Liver (tissue), 3 donors: Measurements from ENCODE around the gene MDM4.

Experiments
- EGR1 ChIP-seq, 2 donors: IDR thresholded peaks; 2 replicates each; pipeline ENCODE4 v1.6.1; 2016 to 2018; ENCODE audit warnings: antibody characterized with exemption in 2 of 2, low read depth in 2 of 2
- HNF4G ChIP-seq: IDR thresholded peaks from 2 replicates; pipeline ENCODE4 v1.6.1; 2016; ENCODE audit warnings: antibody characterized with exemption
- TAF1 ChIP-seq: conservative IDR thresholded peaks from 2 replicates; pipeline ENCODE4 v1.6.1; 2016; ENCODE audit warnings: antibody characterized with exemption, mild to moderate bottlenecking
- YY1 ChIP-seq: IDR thresholded peaks from 2 replicates; pipeline ENCODE4 v1.6.1; 2016; ENCODE audit warnings: antibody characterized with exemption, mild to moderate bottlenecking
- TF ChIP-seq, protein P1 (sequence below): fragments of 150-350 bp; IDR thresholded peaks from 2 replicates; pipeline ENCODE4 v1.5.1; 2017; ENCODE audit warnings: improper control_type of control experiment, low read depth, low read length; ENCODE audit not compliant: missing input control
- TF ChIP-seq, protein P2 (sequence below): IDR thresholded peaks from 2 replicates; pipeline ENCODE4 v1.6.1; 2016; ENCODE audit warnings: antibody characterized with exemption
- TF ChIP-seq, protein P3 (sequence below): IDR thresholded peaks from 2 replicates; pipeline ENCODE4 v1.6.1; 2016; ENCODE audit warnings: antibody characterized with exemption
- donor health status: healthy.
- donor health status: healthy.

DNA sequence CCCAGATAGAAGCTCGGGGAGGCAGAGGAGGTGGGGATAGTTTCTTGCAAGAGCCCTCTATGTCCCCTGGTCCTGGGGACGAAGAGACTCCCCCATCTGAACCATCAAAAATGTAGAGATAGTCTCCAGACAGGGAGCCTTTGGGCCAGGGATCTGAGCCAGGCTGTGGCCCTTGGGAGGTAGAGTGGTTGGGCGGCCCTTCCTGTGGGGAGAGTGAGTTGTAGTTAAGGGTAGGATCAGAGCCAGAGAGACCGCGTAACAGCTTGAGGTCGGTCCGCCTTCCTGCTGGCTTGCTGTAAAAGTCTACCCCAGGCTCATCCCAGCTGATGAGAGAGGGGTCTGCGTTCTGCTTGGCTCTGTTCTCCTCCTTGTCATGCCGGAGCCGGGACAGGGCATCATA lies 46.9 kb upstream of the MDM4 start:
- TF ChIP-seq EGR1 (IDR thresholded peaks at IDR 0.05; ENCODE audit: low read depth in 2 of 2) (no peak), TAF1 (no peak), HNF4G (no peak), YY1 (no peak)
- TF ChIP-seq, protein P1, sequence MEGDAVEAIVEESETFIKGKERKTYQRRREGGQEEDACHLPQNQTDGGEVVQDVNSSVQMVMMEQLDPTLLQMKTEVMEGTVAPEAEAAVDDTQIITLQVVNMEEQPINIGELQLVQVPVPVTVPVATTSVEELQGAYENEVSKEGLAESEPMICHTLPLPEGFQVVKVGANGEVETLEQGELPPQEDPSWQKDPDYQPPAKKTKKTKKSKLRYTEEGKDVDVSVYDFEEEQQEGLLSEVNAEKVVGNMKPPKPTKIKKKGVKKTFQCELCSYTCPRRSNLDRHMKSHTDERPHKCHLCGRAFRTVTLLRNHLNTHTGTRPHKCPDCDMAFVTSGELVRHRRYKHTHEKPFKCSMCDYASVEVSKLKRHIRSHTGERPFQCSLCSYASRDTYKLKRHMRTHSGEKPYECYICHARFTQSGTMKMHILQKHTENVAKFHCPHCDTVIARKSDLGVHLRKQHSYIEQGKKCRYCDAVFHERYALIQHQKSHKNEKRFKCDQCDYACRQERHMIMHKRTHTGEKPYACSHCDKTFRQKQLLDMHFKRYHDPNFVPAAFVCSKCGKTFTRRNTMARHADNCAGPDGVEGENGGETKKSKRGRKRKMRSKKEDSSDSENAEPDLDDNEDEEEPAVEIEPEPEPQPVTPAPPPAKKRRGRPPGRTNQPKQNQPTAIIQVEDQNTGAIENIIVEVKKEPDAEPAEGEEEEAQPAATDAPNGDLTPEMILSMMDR: no peak
- TF ChIP-seq, protein P2, sequence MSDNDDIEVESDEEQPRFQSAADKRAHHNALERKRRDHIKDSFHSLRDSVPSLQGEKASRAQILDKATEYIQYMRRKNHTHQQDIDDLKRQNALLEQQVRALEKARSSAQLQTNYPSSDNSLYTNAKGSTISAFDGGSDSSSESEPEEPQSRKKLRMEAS: no peak
- TF ChIP-seq, protein P3, sequence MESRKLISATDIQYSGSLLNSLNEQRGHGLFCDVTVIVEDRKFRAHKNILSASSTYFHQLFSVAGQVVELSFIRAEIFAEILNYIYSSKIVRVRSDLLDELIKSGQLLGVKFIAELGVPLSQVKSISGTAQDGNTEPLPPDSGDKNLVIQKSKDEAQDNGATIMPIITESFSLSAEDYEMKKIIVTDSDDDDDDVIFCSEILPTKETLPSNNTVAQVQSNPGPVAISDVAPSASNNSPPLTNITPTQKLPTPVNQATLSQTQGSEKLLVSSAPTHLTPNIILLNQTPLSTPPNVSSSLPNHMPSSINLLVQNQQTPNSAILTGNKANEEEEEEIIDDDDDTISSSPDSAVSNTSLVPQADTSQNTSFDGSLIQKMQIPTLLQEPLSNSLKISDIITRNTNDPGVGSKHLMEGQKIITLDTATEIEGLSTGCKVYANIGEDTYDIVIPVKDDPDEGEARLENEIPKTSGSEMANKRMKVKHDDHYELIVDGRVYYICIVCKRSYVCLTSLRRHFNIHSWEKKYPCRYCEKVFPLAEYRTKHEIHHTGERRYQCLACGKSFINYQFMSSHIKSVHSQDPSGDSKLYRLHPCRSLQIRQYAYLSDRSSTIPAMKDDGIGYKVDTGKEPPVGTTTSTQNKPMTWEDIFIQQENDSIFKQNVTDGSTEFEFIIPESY: no peak
